Peyer's patch (tissue), 4 donors: ENCODE results near the gene EGLN3. TPM values are rescaled to one million over a fixed set of nuclear protein-coding genes. Genes with fewer than 3 reads are reported as not detected.

ENCODE experiments used
- DNase-seq, 3 donors: peaks; one replicate each; pipeline ENCODE4 v3.0.0-alpha.2; 2017 to 2019
- H3K27ac ChIP-seq, 4 donors: fragments of 200-600 bp; sonication (generic); one replicate each; pipeline ENCODE4 v1.5.1; 2016 to 2019
- H3K27me3 ChIP-seq, 2 donors: fragments of 200-600 bp; sonication (generic); one replicate each; pipeline ENCODE4 v1.5.1; 2019
- H3K36me3 ChIP-seq, 3 donors: fragments of 200-600 bp; sonication (generic); one replicate each; pipeline ENCODE4 v1.5.1; 2016 to 2019
- H3K4me1 ChIP-seq, 4 donors: fragments of 200-600 bp; sonication (generic); one replicate each; pipeline ENCODE4 v1.5.1; 2016 to 2019
- H3K4me3 ChIP-seq, 4 donors: fragments of 200-600 bp; sonication (generic); 1 replicate in 3 of 4; 2 replicates in 1 of 4; pipeline ENCODE4 v1.5.1; 2016 to 2019; ENCODE audit warnings: mild to moderate bottlenecking in 1 of 4
- H3K9me3 ChIP-seq, 4 donors: fragments of 200-600 bp; sonication (generic); one replicate each; pipeline ENCODE4 v1.5.1; 2016 to 2019; ENCODE audit warnings: mild to moderate bottlenecking in 1 of 4
- POLR2A ChIP-seq, 2 donors: fragments of 450-650 bp; IDR thresholded peaks; one replicate each; pipeline ENCODE4 v1.5.1; 2017; ENCODE audit warnings: antibody characterized with exemption in 2 of 2, mild to moderate bottlenecking in 2 of 2, moderate library complexity in 2 of 2
- total RNA-seq, 4 donors: library from RNA; depleted of rRNA; stranded (reverse); fragments of >200 nt; gene quantifications; one replicate each; pipeline ENCODE4 v1.1.0, GENCODE V29; 2016
- TF ChIP-seq, protein P1 (sequence below), 6 experiments: fragments of 450-650 bp in 4 of 6; fragments of 200-600 bp in 2 of 6; sonication (generic) in 1 of 6; IDR thresholded peaks; one replicate each; pipeline ENCODE4 v1.5.1; 2017 to 2019; ENCODE audit warnings: antibody characterized with exemption in 6 of 6, mild to moderate bottlenecking in 3 of 6, moderate library complexity in 1 of 6

The EGLN3 gene
- total RNA-seq, 4 donors from 2014 or later = 14.0 to 82.9 (median 56.2) TPM

DNA sequence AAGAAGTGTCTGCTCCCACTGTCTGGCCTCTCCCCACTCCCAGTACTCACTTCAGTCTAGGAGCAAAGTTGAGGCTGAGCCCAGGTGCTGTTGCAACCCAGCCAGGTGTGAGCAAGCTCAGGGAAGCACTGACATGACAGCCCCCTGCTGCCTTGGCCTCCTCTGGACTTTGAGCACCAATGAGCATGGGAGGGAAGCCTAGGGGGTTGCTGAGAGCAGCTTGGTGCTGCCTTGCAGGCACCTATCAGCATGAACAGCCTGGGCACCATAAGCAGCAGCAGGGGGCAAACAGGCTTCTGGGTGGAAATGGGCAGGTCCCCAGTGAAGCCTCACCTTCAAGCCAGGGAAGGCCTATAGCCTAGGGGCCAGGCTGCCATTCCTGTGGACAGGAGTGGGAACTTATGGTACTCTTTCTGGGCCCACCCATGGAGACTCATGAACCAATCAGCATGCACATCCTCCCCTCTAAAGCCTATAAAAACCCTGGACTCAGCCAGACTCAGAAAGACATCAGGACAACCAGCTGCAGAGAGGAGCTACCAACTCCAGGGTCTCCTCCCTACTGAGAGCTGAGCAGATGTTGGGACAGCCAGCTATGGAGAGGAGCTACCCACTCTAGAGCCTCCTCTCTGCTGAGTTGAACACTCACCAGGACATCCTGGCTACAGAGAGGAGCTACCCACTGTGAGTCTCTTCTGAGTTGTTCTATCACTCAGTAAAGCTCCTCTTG, 49.3 kb downstream of the EGLN3 start:
- Histone ChIP-seq H3K27ac (no peak overlapping the region), H3K4me3 (no peak overlapping the region), H3K4me1 (no peaks in the 10 kb centered on the region), H3K9me3 (no peaks in the 10 kb centered on the region), H3K36me3 (no peaks in the 10 kb centered on the region), H3K27me3 (no peaks in the 10 kb centered on the region)
- TF ChIP-seq, protein P1, sequence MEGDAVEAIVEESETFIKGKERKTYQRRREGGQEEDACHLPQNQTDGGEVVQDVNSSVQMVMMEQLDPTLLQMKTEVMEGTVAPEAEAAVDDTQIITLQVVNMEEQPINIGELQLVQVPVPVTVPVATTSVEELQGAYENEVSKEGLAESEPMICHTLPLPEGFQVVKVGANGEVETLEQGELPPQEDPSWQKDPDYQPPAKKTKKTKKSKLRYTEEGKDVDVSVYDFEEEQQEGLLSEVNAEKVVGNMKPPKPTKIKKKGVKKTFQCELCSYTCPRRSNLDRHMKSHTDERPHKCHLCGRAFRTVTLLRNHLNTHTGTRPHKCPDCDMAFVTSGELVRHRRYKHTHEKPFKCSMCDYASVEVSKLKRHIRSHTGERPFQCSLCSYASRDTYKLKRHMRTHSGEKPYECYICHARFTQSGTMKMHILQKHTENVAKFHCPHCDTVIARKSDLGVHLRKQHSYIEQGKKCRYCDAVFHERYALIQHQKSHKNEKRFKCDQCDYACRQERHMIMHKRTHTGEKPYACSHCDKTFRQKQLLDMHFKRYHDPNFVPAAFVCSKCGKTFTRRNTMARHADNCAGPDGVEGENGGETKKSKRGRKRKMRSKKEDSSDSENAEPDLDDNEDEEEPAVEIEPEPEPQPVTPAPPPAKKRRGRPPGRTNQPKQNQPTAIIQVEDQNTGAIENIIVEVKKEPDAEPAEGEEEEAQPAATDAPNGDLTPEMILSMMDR (IDR thresholded peaks at IDR 0.05) = no peak
- no peak for TF ChIP-seq POLR2A (IDR thresholded peaks at IDR 0.05)
- no peak for DNase-seq

DNA sequence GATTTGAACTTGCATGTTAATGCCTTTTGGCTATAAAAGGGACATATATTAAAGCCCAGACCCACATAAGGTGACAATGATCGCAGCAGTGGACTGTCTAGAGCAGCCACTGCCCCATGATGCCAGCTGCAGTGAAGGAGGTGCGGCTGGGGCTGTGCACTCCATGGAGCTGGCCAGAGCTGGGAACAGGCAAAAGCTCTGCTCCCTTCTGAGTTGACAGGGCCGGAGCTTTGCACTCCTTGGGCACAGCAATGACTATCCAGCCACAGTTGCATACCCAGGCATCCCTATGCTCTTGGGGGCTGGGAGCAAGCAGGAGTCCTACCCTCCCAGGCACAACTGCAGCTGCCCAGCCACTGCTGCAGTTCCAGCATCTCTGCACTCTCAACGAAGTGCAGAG, 50.2 kb downstream of the EGLN3 start:
- Histone ChIP-seq H3K9me3 (no peaks in the 10 kb centered on the region), H3K4me1 (no peaks in the 10 kb centered on the region), H3K27me3 (no peaks in the 10 kb centered on the region), H3K27ac (no peak overlapping the region), H3K4me3 (no peak overlapping the region), H3K36me3 (no peaks in the 10 kb centered on the region)
- no peak for DNase-seq
- TF ChIP-seq, protein P1 (IDR thresholded peaks at IDR 0.05) = no peak
- TF ChIP-seq POLR2A (IDR thresholded peaks at IDR 0.05) = no peak

DNA sequence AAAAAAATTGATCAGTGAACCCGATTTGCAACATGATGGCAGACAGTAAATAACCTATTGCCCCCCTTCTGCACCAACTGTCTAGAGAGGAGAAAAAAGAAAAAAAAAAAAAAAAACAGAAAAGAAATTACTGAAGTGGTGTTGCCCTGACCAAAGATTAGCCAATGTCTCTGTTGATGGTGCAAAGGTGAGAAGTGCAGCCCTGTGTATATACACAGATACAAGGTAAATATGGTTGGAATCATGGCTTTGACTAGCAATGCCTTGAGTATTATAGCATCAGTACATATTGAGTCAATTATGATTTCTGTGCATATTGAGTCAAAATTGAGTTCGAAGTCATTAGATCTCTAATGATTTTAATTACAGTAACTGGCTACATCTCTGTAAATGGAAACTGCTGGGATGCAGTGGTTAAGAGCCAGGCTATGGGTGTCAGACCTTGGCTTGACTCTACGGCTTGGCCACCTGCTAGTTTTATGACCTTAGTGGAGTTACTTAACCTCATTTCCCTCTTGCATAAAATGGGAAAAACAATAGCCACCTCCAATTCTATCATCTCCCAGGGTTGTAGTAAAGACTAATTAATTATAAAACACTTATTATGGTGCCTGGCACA, 51.0 kb downstream of the EGLN3 start:
- no peaks in the 10 kb centered on the region for H3K36me3 ChIP-seq
- H3K9me3 ChIP-seq = no peaks in the 10 kb centered on the region
- no peaks in the 10 kb centered on the region for H3K27me3 ChIP-seq
- DNase-seq = no peak
- H3K27ac ChIP-seq = no peak overlapping the region
- H3K4me1 ChIP-seq = no peaks in the 10 kb centered on the region
- TF ChIP-seq POLR2A (IDR thresholded peaks at IDR 0.05) = no peak
- TF ChIP-seq, protein P1 (IDR thresholded peaks at IDR 0.05) = no peak
- no peak overlapping the region for H3K4me3 ChIP-seq

DNA sequence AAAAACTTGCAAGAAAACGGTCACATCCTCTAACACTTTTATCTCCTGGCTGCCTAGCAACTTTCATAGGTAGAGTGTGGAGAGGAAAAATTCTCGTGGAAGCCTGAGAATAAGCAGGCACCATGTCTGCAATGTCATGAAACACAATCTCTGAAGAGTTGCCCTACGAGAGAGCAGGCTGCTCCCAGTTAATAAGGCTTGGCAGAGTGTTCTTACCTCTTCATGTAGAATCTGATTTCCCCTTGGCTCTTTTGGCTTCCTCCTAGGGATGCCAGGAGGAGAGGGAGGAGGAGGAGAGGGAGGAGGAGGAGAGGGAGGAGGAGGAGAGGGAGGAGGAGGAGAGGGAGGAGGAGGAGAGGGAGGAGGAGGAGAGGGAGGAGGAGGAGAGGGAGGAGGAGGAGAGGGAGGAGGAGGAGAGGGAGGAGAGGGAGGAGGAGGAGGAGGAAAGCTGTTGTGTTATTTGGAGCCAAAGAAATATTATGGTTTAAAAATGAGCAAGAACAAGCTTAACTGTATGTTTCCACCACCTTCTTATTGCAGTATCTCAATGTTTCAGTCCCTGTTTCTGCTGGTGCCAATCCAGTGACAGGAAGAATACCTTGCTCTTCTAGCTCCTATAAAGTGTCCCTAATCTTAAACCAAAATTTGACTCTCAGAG, 52.9 kb downstream of the EGLN3 start:
- Histone ChIP-seq H3K4me1 (no peaks in the 10 kb centered on the region), H3K36me3 (no peaks in the 10 kb centered on the region), H3K4me3 (no peak overlapping the region), H3K27ac (no peak overlapping the region), H3K27me3 (no peaks in the 10 kb centered on the region), H3K9me3 (no peaks in the 10 kb centered on the region)
- no peak for DNase-seq
- TF ChIP-seq POLR2A (IDR thresholded peaks at IDR 0.05) = no peak
- TF ChIP-seq, protein P1 (IDR thresholded peaks at IDR 0.05) = no peak

DNA sequence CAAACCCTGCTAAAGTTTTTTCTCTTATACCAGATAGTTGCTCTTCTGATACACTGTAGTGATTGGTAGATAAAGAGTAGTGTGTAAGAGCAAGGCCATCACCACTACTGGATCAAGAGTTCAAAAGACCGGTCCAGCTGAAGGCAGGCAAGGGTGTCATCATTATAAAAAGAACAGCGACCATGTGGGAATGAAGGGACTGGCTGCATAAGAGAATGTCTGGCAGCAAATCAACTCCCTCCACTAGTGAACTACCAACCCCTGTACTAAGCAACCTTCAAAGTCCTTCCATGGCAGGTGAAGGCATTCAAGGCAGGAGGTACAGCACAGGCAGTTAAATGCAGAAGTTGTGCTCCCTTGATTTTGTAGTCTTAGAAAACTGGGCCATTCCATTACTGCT, 53.5 kb downstream of the EGLN3 start:
- no peaks in the 10 kb centered on the region for H3K27me3 ChIP-seq
- no peak for DNase-seq
- no peaks in the 10 kb centered on the region for H3K9me3 ChIP-seq
- H3K4me3 ChIP-seq = no peak overlapping the region
- no peaks in the 10 kb centered on the region for H3K4me1 ChIP-seq
- no peak overlapping the region for H3K27ac ChIP-seq
- TF ChIP-seq, protein P1 (IDR thresholded peaks at IDR 0.05) = no peak
- TF ChIP-seq POLR2A (IDR thresholded peaks at IDR 0.05) = no peak
- H3K36me3 ChIP-seq = no peaks in the 10 kb centered on the region
